ACHN (cell line): ENCODE results near the gene MAML3.
A peak's percentile ranks its signal among the peaks of the same experiment; 100 is the strongest.

Experiments
- DNase-seq: peaks from one replicate; pipeline ENCODE4 v3.0.0-alpha.2; 2015
- in situ Hi-C: cut with HindIII; loops from 2 replicates; pipeline ENCODE4 v1.10.0; 2017; ENCODE audit warnings: low sequenced_read_pairs, low pct_ligation_motif_present, low pct_unique_long_range_greater_than_20kb

The MAML3 gene

GRCh38 chr4:139753686-139754085 lies 400.3 kb downstream of the MAML3 start:
- in situ Hi-C loops = no loop called here
- no peak for DNase-seq

- DNase-seq = no peak
- in situ Hi-C loops = no loop called here
Measured at GRCh38 chr4:139749835-139750498, 404.0 kb downstream of the MAML3 start.

GRCh38 chr4:139749338-139749737 lies 404.6 kb downstream of the MAML3 start:
- in situ Hi-C loops = no loop called here
- no peak for DNase-seq

- no peak for DNase-seq
- in situ Hi-C loops = no loop called here
Measured at GRCh38 chr4:139746431-139747171, 407.4 kb downstream of the MAML3 start.

- DNase-seq = no peak
- in situ Hi-C loops = no loop called here
Measured at GRCh38 chr4:139745111-139745639, 408.8 kb downstream of the MAML3 start.

GRCh38 chr4:139744232-139744631 lies 409.8 kb downstream of the MAML3 start:
- in situ Hi-C loops = no loop called here
- DNase-seq = no peak

GRCh38 chr4:139743027-139743426 lies 411.0 kb downstream of the MAML3 start:
- in situ Hi-C loops = no loop called here
- no peak for DNase-seq

- in situ Hi-C loops = no loop called here
- peak; percentile 14 for DNase-seq
Measured at GRCh38 chr4:139740531-139741041, 413.4 kb downstream of the MAML3 start.

- DNase-seq = no peak
- in situ Hi-C loops = no loop called here
Measured at GRCh38 chr4:139740121-139740520, 413.9 kb downstream of the MAML3 start.

- in situ Hi-C loops = no loop called here
- no peak for DNase-seq
Measured at GRCh38 chr4:139738846-139739613, 415.0 kb downstream of the MAML3 start.

- in situ Hi-C loops = no loop called here
- no peak for DNase-seq
Measured at GRCh38 chr4:139736661-139737060, 417.3 kb downstream of the MAML3 start.

GRCh38 chr4:139736274-139736660 lies 417.7 kb downstream of the MAML3 start:
- no peak for DNase-seq
- in situ Hi-C loops = no loop called here

GRCh38 chr4:139735381-139736273 lies 418.4 kb downstream of the MAML3 start:
- in situ Hi-C loops = no loop called here

GRCh38 chr4:139734875-139735380 lies 419.1 kb downstream of the MAML3 start:
- DNase-seq = peak; percentile 43
- in situ Hi-C loops = no loop called here

More at GRCh38 chr4:139735381-139736273, 418.4 kb downstream of the MAML3 start:
- DNase-seq = no peak

- in situ Hi-C loops = no loop called here
- no peak for DNase-seq
Measured at GRCh38 chr4:139734201-139734874, 419.6 kb downstream of the MAML3 start.

- in situ Hi-C loops = no loop called here
- DNase-seq = no peak
Measured at GRCh38 chr4:139732991-139733570, 420.9 kb downstream of the MAML3 start.

GRCh38 chr4:139728840-139729239 lies 425.1 kb downstream of the MAML3 start:
- in situ Hi-C loops = no loop called here
- no peak for DNase-seq
